Inferior parietal cortex (tissue), 1 donor: Measurements from ENCODE around the gene PNMA8C.

Experiments used
- DNase-seq: peaks from one replicate; pipeline ENCODE4 v3.0.0-alpha.2; 2016; ENCODE audit errors: extremely low spot score

Gene PNMA8C

DNA sequence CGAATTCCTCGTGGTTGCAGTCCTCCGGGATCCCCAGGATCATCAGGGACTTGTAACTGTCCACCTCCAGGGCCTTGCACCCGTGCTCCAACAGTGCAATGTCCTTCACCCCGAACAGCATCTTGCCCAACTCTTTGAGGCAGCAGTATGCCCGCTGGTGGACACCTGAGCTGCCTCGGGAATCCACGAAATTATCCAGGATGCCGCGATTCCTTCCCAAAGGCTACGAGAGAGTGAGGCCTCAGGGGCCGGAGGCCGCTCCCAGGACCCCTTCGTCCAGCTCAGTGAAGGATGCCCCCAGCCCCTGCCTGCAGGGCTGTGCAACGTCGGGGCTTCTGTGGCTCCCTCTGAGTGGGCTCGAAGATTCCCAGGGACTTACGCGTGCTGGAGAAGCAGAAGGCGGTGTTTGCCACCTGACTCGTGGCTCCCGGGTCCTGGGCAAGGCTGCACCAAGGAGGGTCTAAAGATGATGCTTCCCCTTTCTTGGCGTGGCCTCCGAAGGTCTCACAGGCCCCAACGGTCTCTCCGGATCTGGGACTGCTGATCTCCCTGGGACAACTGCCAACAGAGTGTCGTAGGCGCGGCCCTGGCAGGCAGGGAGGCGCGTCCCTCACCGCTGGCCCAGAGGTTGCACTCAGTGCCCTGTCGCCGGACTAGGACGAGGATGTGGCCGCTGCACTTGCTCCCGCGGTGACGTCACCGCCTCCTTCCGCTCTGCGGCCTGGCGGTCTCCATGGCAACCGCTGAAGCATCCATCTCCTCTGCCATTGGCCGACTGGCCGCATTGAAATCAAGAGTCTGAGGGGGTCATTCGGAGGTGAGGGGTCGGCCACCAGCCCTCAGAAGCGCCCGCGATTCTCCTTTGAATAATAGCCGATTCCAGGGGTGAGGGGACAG lies at the start of gene PNMA8C:
Gene PNMA8C (minus strand): TSS at position 698 of the 897 bp plus-strand sequence. CDS start 577 bp downstream, at position 121.
- DNase-seq, result peak; percentile 81

DNA sequence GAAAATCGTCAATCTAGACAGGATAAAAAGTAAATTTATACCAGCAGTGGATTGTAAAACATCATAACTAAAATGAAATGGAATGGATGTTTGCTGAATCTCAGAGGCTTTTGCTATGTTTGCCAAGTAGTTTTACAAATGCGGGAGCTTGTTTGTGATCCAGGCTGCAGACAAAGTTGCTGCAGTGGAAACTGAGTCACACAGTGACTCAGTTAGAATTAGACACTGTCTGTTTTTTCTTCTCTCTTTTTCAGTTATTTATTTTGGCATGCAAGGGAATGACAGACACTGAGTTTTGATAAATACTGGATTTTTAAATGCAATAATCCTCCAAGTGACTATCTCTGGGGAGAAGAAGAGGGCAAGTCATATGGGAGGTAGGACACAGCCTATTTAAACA lies 47.2 kb upstream of the PNMA8C start:
- DNase-seq, result no peak

DNA sequence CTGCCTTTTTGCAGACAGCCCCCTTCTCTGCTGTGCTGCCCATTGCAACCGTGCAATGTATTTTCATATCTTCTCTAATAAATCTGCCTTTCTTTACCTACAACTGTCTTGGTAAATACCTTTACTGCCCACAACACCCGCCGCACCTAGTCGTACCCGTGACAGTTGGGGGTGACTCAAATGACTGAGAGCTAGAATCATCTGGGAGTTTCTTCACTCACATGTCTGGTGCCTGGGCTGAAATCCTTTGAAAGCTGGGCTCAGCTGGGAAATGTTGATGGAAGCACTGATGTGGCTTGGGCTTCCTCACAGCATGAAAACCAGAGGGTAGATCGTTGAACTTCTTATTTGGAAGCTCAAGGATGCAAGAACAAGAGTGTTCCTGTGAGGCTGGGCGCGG lies 45.5 kb upstream of the PNMA8C start:
- no peak for DNase-seq

DNA sequence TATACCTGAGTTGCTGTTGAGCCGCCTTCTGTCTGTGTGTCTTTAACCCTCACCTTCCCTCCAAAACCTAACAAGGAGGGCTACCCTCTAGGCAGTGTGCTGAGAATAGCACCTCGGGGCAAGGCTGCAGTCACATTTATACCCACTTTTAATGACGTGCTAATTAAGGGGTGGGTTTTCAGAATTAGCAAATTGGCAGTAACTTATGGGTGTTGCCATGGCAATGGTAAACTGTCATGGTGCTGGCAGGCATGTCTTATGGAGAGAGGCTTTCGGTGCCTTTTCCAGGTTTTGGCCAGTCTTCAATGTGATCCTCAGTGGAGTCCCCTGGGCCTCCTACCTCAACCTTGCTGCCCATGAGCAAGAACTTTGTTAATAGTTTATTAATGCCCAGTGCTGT lies 43.9 kb upstream of the PNMA8C start:
- no peak for DNase-seq

- no peak for DNase-seq
Observed at GRCh38 chr19:46471811-46472543, 43.2 kb upstream of the PNMA8C start.

DNA sequence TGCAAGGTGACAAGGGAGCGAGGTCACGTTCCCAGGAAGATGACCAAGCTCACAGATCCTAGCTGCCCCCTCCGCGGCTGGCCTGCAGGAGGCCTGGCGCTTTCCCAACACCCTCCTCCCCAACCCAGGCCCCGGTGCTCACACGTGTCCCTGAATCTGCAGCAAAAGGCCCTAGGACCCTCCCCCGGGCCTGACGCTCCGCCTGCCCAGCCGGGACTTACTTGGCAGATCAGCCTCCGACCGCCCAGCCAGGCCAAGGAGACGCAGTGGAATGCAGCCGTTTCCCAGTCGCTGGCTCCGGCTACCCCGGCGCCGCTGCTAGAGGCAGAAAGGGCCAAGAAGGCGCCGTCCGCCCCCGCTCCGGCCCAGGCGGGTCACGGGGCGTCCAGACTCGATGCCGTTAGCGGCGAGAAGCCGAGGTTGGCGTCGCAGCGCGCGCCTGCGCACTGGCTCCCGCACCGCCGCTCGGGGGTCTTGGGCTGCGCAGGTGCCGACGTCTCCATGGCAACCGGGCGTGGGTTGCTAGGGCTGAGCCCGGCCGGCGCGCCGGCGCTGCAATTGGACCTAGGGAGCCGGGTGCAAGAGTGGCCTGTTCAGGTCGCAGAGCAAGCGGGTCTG lies 42.5 kb upstream of the PNMA8C start, which contains the start of gene PNMA8A:
Gene PNMA8A (minus strand): TSS at position 448 of the 618 bp plus-strand sequence. CDS start 528 bp downstream, outside the sequence.
- peak; percentile 74 for DNase-seq

DNA sequence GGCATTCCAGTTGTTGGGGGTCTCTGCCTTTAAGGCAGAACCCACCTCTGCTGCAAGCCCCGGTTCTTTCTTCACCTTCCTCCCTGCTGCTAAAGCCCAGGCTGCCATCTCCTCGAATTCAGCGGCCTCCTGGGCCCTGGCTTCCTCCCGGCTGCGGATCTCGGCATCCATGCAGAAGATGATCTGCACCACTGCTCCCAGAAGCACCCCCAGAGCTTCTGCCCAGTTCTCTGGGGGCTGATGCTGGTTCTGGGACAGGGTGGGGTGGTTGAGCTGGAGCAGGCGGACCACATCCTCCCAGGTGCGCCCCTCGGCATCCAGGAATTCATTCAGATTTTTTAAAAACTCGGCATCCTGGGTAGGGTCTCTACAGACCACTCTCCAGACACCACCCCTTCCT lies 41.6 kb upstream of the PNMA8C start:
- no peak for DNase-seq

- DNase-seq, result no peak
Observed at GRCh38 chr19:46469541-46470185, 40.9 kb upstream of the PNMA8C start.

DNA sequence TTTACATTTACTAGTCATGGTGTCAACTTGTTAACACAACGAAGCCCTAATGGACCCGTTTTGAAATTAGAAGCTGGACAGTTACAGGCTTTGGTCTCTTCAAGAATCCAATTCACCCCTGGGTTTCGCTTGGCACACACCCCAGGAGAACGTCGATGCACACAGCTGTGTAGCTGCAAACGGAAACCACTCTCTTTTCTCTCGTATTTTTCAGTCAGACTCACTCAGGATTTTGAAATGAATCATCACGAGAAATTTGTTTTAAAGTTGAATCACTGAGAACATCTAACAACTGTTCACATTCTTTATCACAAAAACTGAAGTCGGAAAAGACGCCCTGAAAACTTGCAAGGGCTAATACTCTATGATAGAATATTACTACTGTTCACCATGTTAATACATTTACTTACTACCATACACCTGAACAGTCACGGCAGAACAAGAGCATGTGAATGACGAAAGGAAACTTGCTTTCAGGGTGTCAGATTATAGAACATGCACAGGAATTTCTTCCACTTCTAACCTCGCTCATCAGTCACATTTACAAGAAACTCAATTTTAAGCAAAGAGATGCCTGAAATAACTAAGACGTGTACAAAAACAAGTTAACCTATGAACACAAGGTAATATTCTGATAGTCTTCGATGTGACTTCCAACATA lies 37.9 kb upstream of the PNMA8C start:
- no peak for DNase-seq

DNA sequence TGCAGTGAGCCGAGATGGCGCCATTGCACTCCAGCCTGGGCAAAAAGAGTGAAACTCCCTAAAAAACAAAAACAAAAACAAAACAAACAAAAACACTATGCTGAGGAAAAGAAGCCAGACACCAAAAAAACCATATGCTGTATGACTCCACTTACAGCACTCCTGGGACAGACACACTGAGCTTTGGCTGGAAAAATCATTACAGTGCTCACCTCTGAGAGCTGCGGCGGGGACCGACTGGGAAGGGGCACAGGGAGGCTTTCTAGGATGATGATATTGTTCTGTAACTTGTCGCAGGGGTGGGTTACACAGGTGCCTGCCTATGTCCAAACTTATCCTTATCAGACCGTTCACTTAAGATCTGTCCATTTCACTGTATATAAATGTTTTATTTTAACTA lies 34.8 kb upstream of the PNMA8C start:
- DNase-seq, result no peak

- DNase-seq, result no peak
Observed at GRCh38 chr19:46461537-46461936, 32.8 kb upstream of the PNMA8C start.

- DNase-seq, result no peak
Observed at GRCh38 chr19:46460981-46461380, 32.2 kb upstream of the PNMA8C start.

GRCh38 chr19:46460055-46460454 lies 31.3 kb upstream of the PNMA8C start:
- DNase-seq, result no peak

DNA sequence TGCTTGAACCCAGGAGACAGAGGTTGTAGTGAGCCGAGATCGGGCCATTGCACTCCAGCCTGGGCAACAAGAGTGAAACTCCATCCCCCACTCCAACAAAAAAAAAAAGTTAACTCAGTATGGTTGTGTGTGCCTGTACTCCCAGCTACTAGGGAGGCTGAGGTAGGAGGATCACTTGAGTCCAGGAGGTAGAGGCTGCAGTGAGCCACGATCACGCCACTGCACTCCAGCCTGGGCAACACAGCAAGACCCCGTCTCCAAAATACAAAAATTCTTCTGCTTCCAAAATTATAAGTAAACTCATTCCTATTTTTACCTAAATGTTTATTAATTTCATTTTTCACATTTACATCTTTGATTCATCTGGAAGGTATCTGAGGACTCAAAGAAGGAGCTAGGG lies 28.2 kb upstream of the PNMA8C start:
- no peak for DNase-seq

DNA sequence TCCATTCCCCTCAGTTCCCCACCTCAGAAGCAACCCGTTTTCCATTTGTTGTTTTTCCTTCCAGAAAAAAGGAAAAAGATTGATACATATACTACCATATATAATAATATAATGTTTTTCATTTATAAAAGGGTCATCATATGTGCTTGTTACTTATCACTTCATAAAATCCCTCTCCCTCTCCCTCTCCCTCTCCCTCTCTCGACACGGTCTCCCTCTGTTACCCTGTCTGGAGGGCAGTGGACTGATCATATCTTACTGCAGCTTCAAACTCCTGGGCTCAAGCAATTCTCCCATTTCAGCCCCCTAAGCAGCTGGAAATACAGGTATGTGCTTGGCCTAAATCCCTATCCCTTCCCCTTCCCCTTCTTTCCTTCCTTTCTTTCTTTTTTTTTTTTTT lies 25.5 kb upstream of the PNMA8C start:
- DNase-seq, result no peak

DNA sequence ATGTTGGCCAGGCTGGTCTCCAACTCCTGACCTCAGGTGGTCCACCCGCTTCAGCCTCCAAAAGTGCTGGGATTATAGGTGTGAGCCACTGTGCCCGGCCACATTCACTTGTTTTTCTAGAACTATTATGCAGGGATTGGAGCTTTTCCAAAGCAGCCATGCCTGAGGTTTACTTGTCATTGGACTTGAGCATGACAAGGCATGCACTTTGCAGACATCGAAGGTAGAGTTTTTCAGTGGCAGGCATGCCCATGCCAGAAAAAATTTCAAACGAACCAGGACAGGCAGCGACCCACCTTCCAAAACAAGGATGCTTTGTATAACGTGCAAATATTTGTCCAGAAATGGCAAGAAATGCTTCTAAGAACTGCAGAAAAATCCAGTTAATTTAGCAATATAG lies 24.9 kb upstream of the PNMA8C start:
- DNase-seq, result no peak

DNA sequence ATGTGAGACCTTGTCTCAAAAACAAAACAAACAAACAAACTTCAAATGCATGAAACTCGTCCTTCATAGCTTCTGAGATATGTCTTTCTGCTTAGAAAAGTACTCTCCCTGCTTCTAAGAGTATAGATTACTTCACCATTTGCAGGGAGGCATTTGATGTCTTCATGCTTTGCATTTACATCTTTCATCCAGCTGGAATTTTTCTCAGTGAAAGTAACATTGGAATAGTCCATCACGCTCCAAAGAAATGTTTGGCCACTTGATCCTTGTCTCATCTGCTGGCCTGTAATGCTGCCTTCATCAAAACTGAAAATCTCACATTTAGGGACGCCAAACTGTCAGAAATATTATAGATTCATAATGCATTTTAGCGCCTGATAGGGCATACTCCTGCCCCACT lies 23.4 kb upstream of the PNMA8C start:
- DNase-seq, result no peak

GRCh38 chr19:46451352-46451751 lies 22.6 kb upstream of the PNMA8C start:
- DNase-seq, result no peak

- no peak for DNase-seq
Observed at GRCh38 chr19:46450737-46451136, 22.0 kb upstream of the PNMA8C start.

DNA sequence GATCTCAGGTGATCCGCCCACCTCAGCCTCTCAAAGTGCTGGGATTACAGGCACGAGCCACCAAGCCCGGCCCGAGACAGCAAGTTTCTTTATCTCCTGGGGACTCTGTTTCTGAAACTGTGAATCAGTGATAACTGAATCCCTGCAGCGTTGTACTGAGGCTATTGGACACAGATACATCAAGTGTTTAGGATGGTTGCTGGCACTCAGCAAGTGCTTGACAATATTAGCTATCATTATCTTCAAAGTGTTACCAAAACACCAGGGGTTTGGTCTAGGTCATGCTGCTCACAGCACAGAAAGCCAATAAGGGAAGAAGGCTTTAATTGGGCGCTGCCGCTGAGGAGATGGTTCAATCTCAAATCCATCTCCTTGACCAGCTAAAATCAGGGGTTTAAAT lies 20.5 kb upstream of the PNMA8C start:
- no peak for DNase-seq

GRCh38 chr19:46448601-46449000 lies 19.9 kb upstream of the PNMA8C start:
- no peak for DNase-seq
